Fibroblast of lung (primary cell): ENCODE data around the gene ANKUB1.

Experiments
- CTCF ChIP-seq, 2 donors: IDR thresholded peaks in 1 of 2; conservative IDR thresholded peaks in 1 of 2; 1 replicate in 1 of 2; 2 replicates in 1 of 2; pipeline ENCODE4 v1.5.1; 2011 to 2012; ENCODE audit warnings: low read length in 2 of 2, control low read depth in 1 of 2, inconsistent platforms in 1 of 2, low read depth in 1 of 2, mild to moderate bottlenecking in 1 of 2
- EZH2 ChIP-seq: IDR thresholded peaks from 2 replicates; pipeline ENCODE4 v1.5.1; 2012; ENCODE audit warnings: low read length, control low read depth, mild to moderate bottlenecking; ENCODE audit errors: missing control alignments

GRCh38 chr3:149820183-149820582 is 27.8 kb upstream of the ANKUB1 start:
- TF ChIP-seq CTCF (conservative IDR thresholded peaks at IDR 0.05 in 1 of 2, IDR thresholded peaks at IDR 0.05 in 1 of 2; ENCODE audit: low read depth in 1 of 2, low read length in 2 of 2) (no peak), EZH2 (no peak)
